GM19397 (cell line): ENCODE measurements around the gene RASA3.

Experiments used
- ATAC-seq: cut with Tn5 transposase; IDR thresholded peaks from one replicate; pipeline ENCODE4 v1.9.1; 2021; ENCODE audit warnings: mild to moderate bottlenecking, moderate library complexity; ENCODE audit not compliant: unreplicated experiment

RASA3 gene

GRCh38 chr13:113930671-113931637, 201.5 kb downstream of the RASA3 start:
- no peak for ATAC-seq

- no peak for ATAC-seq
Measured at GRCh38 chr13:113929628-113930615, 202.5 kb downstream of the RASA3 start.

GRCh38 chr13:113928685-113929627, 203.5 kb downstream of the RASA3 start:
- no peak for ATAC-seq
